ENCODE data around the gene GPC5.

DNA sequence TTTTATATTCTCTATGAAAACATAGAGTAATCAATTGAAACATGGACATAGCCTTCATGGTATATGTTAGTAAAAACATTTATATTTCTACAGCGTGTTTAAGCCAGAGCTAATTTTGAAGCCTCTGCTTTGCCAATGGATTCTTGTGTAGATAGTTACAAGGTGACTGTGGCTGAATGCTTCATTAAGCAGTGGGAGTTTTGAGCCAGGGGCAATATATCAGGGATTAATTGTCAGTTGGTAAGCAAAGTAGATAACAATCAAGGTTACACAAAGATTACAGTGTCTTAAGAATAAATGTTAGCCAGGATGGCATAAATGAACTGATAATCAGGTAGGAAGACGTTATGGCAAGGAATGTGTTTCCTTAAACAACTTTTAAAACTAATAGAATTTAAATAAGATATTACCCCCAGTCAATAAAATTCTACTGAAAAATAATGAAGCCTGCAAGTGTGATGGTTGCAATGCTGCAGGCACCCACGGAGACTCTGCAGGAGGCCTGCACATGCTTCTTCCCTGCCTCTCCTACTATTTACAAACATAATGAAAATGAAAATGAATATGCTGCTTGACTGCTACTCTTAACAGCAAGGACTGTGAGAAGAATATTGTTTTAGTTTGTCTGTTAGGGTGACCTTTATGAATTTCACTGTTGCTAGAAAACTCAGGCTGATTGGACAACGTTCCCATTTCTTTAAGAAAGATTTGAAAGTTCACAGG, 588.5 kb downstream of the GPC5 start:
- no peak for TF ChIP-seq POLR2A (IDR thresholded peaks at IDR 0.05)
- TF ChIP-seq, protein P1, sequence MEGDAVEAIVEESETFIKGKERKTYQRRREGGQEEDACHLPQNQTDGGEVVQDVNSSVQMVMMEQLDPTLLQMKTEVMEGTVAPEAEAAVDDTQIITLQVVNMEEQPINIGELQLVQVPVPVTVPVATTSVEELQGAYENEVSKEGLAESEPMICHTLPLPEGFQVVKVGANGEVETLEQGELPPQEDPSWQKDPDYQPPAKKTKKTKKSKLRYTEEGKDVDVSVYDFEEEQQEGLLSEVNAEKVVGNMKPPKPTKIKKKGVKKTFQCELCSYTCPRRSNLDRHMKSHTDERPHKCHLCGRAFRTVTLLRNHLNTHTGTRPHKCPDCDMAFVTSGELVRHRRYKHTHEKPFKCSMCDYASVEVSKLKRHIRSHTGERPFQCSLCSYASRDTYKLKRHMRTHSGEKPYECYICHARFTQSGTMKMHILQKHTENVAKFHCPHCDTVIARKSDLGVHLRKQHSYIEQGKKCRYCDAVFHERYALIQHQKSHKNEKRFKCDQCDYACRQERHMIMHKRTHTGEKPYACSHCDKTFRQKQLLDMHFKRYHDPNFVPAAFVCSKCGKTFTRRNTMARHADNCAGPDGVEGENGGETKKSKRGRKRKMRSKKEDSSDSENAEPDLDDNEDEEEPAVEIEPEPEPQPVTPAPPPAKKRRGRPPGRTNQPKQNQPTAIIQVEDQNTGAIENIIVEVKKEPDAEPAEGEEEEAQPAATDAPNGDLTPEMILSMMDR (IDR thresholded peaks at IDR 0.05), result no peak

Data from ovary (tissue), 3 donors.